ENCODE measurements around the gene RNF2. TPM values are rescaled to one million over a fixed set of nuclear protein-coding genes. Genes with fewer than 3 reads are reported as not detected.

RNF2 gene
- total RNA-seq, 1 experiment from 2014 or later = 75.3 TPM

DNA sequence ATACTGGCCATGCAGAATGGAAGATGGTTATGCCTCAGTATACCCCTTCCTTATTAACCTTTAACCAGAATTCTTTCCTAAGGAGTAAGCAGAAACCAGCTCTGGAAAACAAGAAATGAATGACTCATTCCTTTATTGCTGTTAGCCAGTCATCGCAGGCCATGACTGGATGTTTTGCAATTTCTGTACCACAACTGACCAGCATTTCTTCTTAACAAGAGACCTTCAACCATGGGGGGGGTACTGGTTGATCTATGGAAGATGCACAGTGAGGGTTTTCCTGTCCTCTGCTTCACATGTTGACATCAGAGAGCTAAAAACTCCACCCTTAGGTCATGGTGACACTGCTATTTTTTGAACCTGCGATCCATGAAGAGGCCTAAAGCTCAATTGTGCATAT, 28.0 kb upstream of the RNF2 start:
- no peak overlapping the region for H2AFZ ChIP-seq (ENCODE audit: low read length)
- Mint-ChIP-seq H3K36me3 (ENCODE audit: insufficient read depth in 1 of 3, low read depth in 3 of 3) (no peaks in the 10 kb centered on the region), H3K4me3 (no peak overlapping the region), H3K27ac (no peak overlapping the region), H3K27me3 (ENCODE audit: low read depth) (no peaks in the 10 kb centered on the region), H3K4me1 (peaks cover 3% of the 10 kb centered on the region in 2 experiments; a peak in 1 of 4 replicates), H3K9me3 (no peaks in the 10 kb centered on the region)
- H3K18ac ChIP-seq (ENCODE audit: insufficient read length, low read depth, low read length) = no peak overlapping the region
- no peak overlapping the region for H2AK5ac ChIP-seq (ENCODE audit: insufficient read length, low read length)
- no peak overlapping the region for H2BK120ac ChIP-seq (ENCODE audit: low read depth, low read length, poor library complexity, severe bottlenecking)
- no peaks in the 10 kb centered on the region for H3K4me1 ChIP-seq (ENCODE audit: insufficient read depth, low read length)
- H4K20me1 ChIP-seq (ENCODE audit: control insufficient read depth, insufficient read depth, insufficient read length) = no peaks in the 10 kb centered on the region
- no peak overlapping the region for H3K56ac ChIP-seq (ENCODE audit: insufficient read length, low read depth, low read length)
- no peak overlapping the region for H2BK20ac ChIP-seq (ENCODE audit: low read depth, low read length, poor library complexity, severe bottlenecking)
- TF ChIP-seq, protein P1, sequence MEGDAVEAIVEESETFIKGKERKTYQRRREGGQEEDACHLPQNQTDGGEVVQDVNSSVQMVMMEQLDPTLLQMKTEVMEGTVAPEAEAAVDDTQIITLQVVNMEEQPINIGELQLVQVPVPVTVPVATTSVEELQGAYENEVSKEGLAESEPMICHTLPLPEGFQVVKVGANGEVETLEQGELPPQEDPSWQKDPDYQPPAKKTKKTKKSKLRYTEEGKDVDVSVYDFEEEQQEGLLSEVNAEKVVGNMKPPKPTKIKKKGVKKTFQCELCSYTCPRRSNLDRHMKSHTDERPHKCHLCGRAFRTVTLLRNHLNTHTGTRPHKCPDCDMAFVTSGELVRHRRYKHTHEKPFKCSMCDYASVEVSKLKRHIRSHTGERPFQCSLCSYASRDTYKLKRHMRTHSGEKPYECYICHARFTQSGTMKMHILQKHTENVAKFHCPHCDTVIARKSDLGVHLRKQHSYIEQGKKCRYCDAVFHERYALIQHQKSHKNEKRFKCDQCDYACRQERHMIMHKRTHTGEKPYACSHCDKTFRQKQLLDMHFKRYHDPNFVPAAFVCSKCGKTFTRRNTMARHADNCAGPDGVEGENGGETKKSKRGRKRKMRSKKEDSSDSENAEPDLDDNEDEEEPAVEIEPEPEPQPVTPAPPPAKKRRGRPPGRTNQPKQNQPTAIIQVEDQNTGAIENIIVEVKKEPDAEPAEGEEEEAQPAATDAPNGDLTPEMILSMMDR (conservative IDR thresholded peaks at IDR 0.05) = no peak
- no peak overlapping the region for H3K9ac ChIP-seq (ENCODE audit: extremely low read depth, insufficient read length, low read length)
- H3K4me2 ChIP-seq (ENCODE audit: insufficient read depth, insufficient read length, low read length) = no peak overlapping the region
- H4K5ac ChIP-seq (ENCODE audit: insufficient read length, low read depth, low read length) = no peak overlapping the region
- DNase-seq = no peak
- H3K23ac ChIP-seq (ENCODE audit: insufficient read length, low read depth, low read length) = no peak overlapping the region
- no peak overlapping the region for H3K14ac ChIP-seq (ENCODE audit: insufficient read depth, low read length)
- no peaks in the 10 kb centered on the region for H3K23me2 ChIP-seq (ENCODE audit: insufficient read length, low read depth, low read length, poor library complexity, severe bottlenecking)
- no peak overlapping the region for H2BK15ac ChIP-seq (ENCODE audit: low read depth, low read length)
- no peak overlapping the region for H2BK5ac ChIP-seq (ENCODE audit: insufficient read length, low read length)
- no peak overlapping the region for H3T11ph ChIP-seq (ENCODE audit: low read length)
- no peaks in the 10 kb centered on the region for H3K79me1 ChIP-seq (ENCODE audit: insufficient read depth, low read depth, low read length, poor library complexity, severe bottlenecking)
- no CpG with 5 or more reads among the region's 2 CpGs for WGBS (ENCODE audit: extremely low coverage, insufficient read length, low lambda C conversion rate)
- no peak overlapping the region for H4K8ac ChIP-seq (replicated peaks; ENCODE audit: insufficient read length, low read depth, low read length)
- no peak overlapping the region for H3K4ac ChIP-seq (ENCODE audit: low read depth, low read length)
- no peaks in the 10 kb centered on the region for H3K27me3 ChIP-seq (ENCODE audit: insufficient read depth, low read length)
- H2BK12ac ChIP-seq (ENCODE audit: insufficient read length, low read depth, low read length) = no peak overlapping the region
- no peak overlapping the region for H3K27ac ChIP-seq (ENCODE audit: insufficient read length, low read depth, low read length)
- H3K79me2 ChIP-seq (ENCODE audit: insufficient read depth, low read length) = no peaks in the 10 kb centered on the region
- no peak overlapping the region for H4K91ac ChIP-seq (ENCODE audit: insufficient read length, low read depth, low read length)
- no peaks in the 10 kb centered on the region for H3K9me3 ChIP-seq (ENCODE audit: control insufficient read depth, low read depth, low read length)
